HCT116 (cell line): Measurements from ENCODE around the gene ADRB1. TPM values are rescaled to one million over a fixed set of nuclear protein-coding genes. Genes with fewer than 3 reads are reported as not detected.

ENCODE experiments used
- ATAC-seq: fragments of 200-7000 bp; cut with Tn5 transposase; 2 replicates; pipeline ENCODE4 v1.9.1; 2020; ENCODE audit warnings: mild to moderate bottlenecking, moderate library complexity
- BruUV-seq: library from RNA; stranded (reverse); fragments of 400-500 nt; replicated peaks from 2 replicates; lab custom pipeline; 2021; lab: Mats Ljungman, UMichigan
- CTCF ChIA-PET: fragments of 300-600 bp; sonication (Branson Sonifier 250); formaldehyde crosslinking; loops from one replicate; lab custom pipeline; 2021; ENCODE audit warnings: antibody characterized with exemption; lab: Charles Lee
- POLR2A ChIA-PET: fragments of 300-600, 350-600 bp; sonication (Branson Sonifier 250); formaldehyde crosslinking; loops from one replicate; lab custom pipeline; 2021; ENCODE audit warnings: antibody characterized with exemption; lab: Charles Lee
- RAD21 ChIA-PET, 2 experiments: fragments of 300-600 bp; sonication (Branson Sonifier 250); formaldehyde crosslinking; loops; one replicate each; lab custom pipeline; 2023; ENCODE audit warnings: low total read pairs in 2 of 2; ENCODE audit not compliant: uncharacterized antibody in 2 of 2, unreplicated experiment in 2 of 2, low non-redundant PET in 1 of 2; lab: Charles Lee
- DNase-seq: peaks from one replicate; pipeline ENCODE4 v3.0.0-alpha.2; 2010; ENCODE audit warnings: low read depth, low spot score
- H2AFZ ChIP-seq: fragments of 200-600 bp; shearing (Covaris generic), sonication (generic); 2 replicates; pipeline ENCODE4 v1.6.1; 2017; ENCODE audit warnings: low read depth, mixed run types, mixed read lengths, antibody characterized with exemption, low read length; ENCODE audit not compliant: poor library complexity, severe bottlenecking
- H3K27ac ChIP-seq: 2 replicates; pipeline ENCODE4 v1.5.1; 2012; ENCODE audit warnings: low read depth, low read length
- H3K27me3 ChIP-seq: fragments of 200-600 bp; sonication (generic); 2 replicates; pipeline ENCODE4 v1.6.1; 2016; ENCODE audit warnings: mixed run types, low read length, mixed read lengths; ENCODE audit not compliant: insufficient read depth
- H3K36me3 ChIP-seq, 2 experiments: fragments of 200-500 bp in 1 of 2; fragments of 200-600 bp in 1 of 2; sonication (Bioruptor generic) in 1 of 2; sonication (generic) in 1 of 2; 2 replicates each; pipeline versions ENCODE4 v1.5.1 to v1.6.1; 2014 to 2016; ENCODE audit warnings: low read length in 2 of 2, inconsistent platforms in 1 of 2, mixed read lengths in 1 of 2, mixed run types in 1 of 2; ENCODE audit not compliant: insufficient read depth in 2 of 2, control insufficient read depth in 1 of 2
- H3K4me1 ChIP-seq, 2 experiments: fragments of 200-600 bp in 1 of 2; sonication (generic) in 1 of 2; 2 replicates each; pipeline versions ENCODE4 v1.5.1 to v1.6.1; 2012 to 2017; ENCODE audit warnings: low read length in 2 of 2, inconsistent platforms in 1 of 2, mild to moderate bottlenecking in 1 of 2, mixed read lengths in 1 of 2, mixed run types in 1 of 2, moderate library complexity in 1 of 2; ENCODE audit not compliant: insufficient read depth in 2 of 2, control insufficient read depth in 1 of 2
- H3K4me2 ChIP-seq: fragments of 200-600 bp; sonication (generic); 2 replicates; pipeline ENCODE4 v1.6.1; 2017; ENCODE audit warnings: mixed run types, low read length, mixed read lengths
- H3K4me3 ChIP-seq, 2 experiments: fragments of 200-600 bp in 1 of 2; sonication (generic) in 1 of 2; replicated peaks in 1 of 2; 2 replicates each; pipeline ENCODE4 v1.5.1; 2011 to 2016; ENCODE audit warnings: low read length in 2 of 2, control low read depth in 1 of 2, low read depth in 1 of 2, mild to moderate bottlenecking in 1 of 2, mixed read lengths in 1 of 2, mixed run types in 1 of 2
- H3K79me2 ChIP-seq: fragments of 200-600 bp; sonication (generic); 2 replicates; pipeline ENCODE4 v1.6.1; 2017; ENCODE audit warnings: mild to moderate bottlenecking, mixed run types, low read length, moderate library complexity, mixed read lengths; ENCODE audit not compliant: insufficient read depth
- H3K9ac ChIP-seq: fragments of 200-600 bp; sonication (generic); 2 replicates; pipeline ENCODE4 v1.6.1; 2016; ENCODE audit warnings: low read length, mixed read lengths
- H3K9me2 ChIP-seq: fragments of 200-600 bp; sonication (generic), shearing (Covaris generic); 2 replicates; pipeline ENCODE4 v1.6.1; 2017; ENCODE audit warnings: mixed run types, mild to moderate bottlenecking, moderate library complexity; ENCODE audit not compliant: insufficient read depth
- H3K9me3 ChIP-seq, 2 experiments: fragments of 200-500 bp in 1 of 2; fragments of 200-600 bp in 1 of 2; sonication (Bioruptor generic) in 1 of 2; sonication (generic) in 1 of 2; 2 replicates each; pipeline ENCODE4 v1.6.1; 2014 to 2017; ENCODE audit warnings: low read length in 2 of 2, mixed read lengths in 2 of 2, inconsistent platforms in 1 of 2, low read depth in 1 of 2, mild to moderate bottlenecking in 1 of 2, mixed run types in 1 of 2, moderate library complexity in 1 of 2; ENCODE audit not compliant: control insufficient read depth in 1 of 2, insufficient read depth in 1 of 2
- H4K20me1 ChIP-seq: fragments of 200-600 bp; sonication (generic), shearing (Covaris generic); 2 replicates; pipeline ENCODE4 v1.6.1; 2017; ENCODE audit warnings: mixed run types, mild to moderate bottlenecking, moderate library complexity; ENCODE audit not compliant: insufficient read depth
- CEBPB ChIP-seq: IDR thresholded peaks from 2 replicates; pipeline ENCODE4 v1.6.1; 2012; ENCODE audit warnings: low read depth
- ELF1 ChIP-seq: IDR thresholded peaks from 2 replicates; pipeline ENCODE4 v1.6.1; 2012; ENCODE audit warnings: low read depth, borderline replicate concordance
- EZH2 ChIP-seq: fragments of 200-600 bp; sonication (generic); IDR thresholded peaks from 2 replicates; pipeline ENCODE4 v1.6.1; 2017; ENCODE audit warnings: antibody characterized with exemption, mixed run types
- SP1 ChIP-seq: IDR thresholded peaks from 2 replicates; pipeline ENCODE4 v1.6.1; 2012; ENCODE audit warnings: low read depth
- ZFX ChIP-seq: fragments of 450-650 bp; IDR thresholded peaks from 2 replicates; pipeline ENCODE4 v1.6.1; 2017
- ZNF274 ChIP-seq: fragments of 200-500 bp; sonication (Bioruptor generic); IDR thresholded peaks from 2 replicates; pipeline ENCODE4 v1.6.1; 2014; ENCODE audit warnings: mild to moderate bottlenecking, low read depth, low read length, inconsistent platforms
- intact Hi-C: fragments of 100-400 bp; cut with micrococcal nuclease; formaldehyde crosslinking; loops from 2 replicates; pipeline ENCODE4 v1.10.0; 2022
- total RNA-seq: library from RNA; stranded (reverse); gene quantifications from one replicate; pipeline ENCODE4 v1.2.1, GENCODE V29; 2021; ENCODE audit not compliant: unreplicated experiment

ADRB1 gene
- total RNA-seq, 1 experiment from 2014 or later = 0.89 TPM

DNA sequence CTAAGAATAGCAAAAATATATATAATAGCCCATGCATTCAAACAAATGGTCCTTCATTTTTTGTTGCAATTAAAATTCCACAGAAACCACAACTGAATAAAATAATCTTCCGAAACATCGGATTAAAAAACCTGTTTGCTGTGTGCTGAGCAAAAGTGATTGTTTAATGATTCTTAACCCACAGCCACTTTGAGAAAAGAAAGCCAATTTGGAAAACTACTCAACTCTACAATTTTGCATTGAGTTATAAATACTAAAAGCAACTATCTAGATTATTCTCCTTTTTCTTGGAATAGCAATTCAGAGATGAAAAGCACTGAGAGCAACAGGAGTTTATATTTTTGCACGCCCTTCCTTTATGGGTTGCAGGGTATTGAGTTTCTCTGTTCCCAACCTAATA is 8.0 kb downstream of the ADRB1 start:
- no peaks in the 10 kb centered on the region for H3K4me1 ChIP-seq
- H3K9ac ChIP-seq = no peak overlapping the region
- intact Hi-C loops = no loop called here
- no peak for ATAC-seq
- no peak overlapping the region for H3K4me2 ChIP-seq
- no peaks in the 10 kb centered on the region for H3K9me2 ChIP-seq
- BruUV-seq = no TSS peak
- H2AFZ ChIP-seq = no peak overlapping the region
- CTCF ChIA-PET = no interaction called here
- no peak for DNase-seq
- RAD21 ChIA-PET = no interaction called here
- H4K20me1 ChIP-seq = no peaks in the 10 kb centered on the region
- H3K79me2 ChIP-seq = no peaks in the 10 kb centered on the region
- no peaks in the 10 kb centered on the region for H3K27me3 ChIP-seq
- TF ChIP-seq CEBPB = no peak
- TF ChIP-seq ELF1 = no peak
- TF ChIP-seq ZNF274 = no peak
- no peak for TF ChIP-seq EZH2
- TF ChIP-seq SP1 = no peak
- H3K9me3 ChIP-seq = no peaks in the 10 kb centered on the region
- H3K27ac ChIP-seq = no peak overlapping the region
- H3K36me3 ChIP-seq = no peaks in the 10 kb centered on the region
- no peak overlapping the region for H3K4me3 ChIP-seq
- POLR2A ChIA-PET = no interaction called here

DNA sequence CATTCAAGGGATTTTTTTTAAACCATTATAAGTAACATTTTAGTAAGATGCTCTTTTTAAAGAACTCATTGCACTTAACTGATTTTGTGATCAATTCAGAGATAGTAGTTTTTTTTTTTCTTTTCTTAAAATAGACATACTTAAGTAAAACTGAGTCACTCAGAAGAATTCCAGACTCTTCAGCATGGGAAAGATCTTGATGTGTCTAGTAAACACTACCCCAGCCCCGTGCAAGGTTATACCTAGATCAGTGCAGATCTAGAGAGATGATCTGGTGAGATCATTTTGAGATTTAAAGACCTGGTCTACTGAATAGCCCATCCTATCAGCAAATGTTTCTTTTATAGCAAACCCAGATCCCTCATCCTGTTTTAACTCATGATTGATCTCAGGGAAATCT is 8.6 kb downstream of the ADRB1 start:
- no peaks in the 10 kb centered on the region for H3K9me3 ChIP-seq
- no peaks in the 10 kb centered on the region for H3K4me1 ChIP-seq
- no peaks in the 10 kb centered on the region for H3K79me2 ChIP-seq
- DNase-seq (no peak), ATAC-seq (no peak)
- TF ChIP-seq EZH2 (no peak), ZFX (no peak)
- intact Hi-C loops = no loop called here
- H3K27me3 ChIP-seq = no peaks in the 10 kb centered on the region
- BruUV-seq = no TSS peak
- ChIA-PET CTCF (no interaction called here), POLR2A (no interaction called here), RAD21 (no interaction called here)
- H3K36me3 ChIP-seq = no peaks in the 10 kb centered on the region
- H3K27ac ChIP-seq = no peak overlapping the region
- H4K20me1 ChIP-seq = no peaks in the 10 kb centered on the region
- no peak overlapping the region for H3K9ac ChIP-seq
- H3K4me2 ChIP-seq = no peak overlapping the region
- H2AFZ ChIP-seq = no peak overlapping the region
- H3K4me3 ChIP-seq = no peak overlapping the region
- H3K9me2 ChIP-seq = no peaks in the 10 kb centered on the region
